ENCODE measurements around the gene ZNF77. TPM values are rescaled to one million over a fixed set of nuclear protein-coding genes. Genes with fewer than 3 reads are reported as not detected.
A peak's percentile ranks its signal among the peaks of the same experiment; 100 is the strongest.

Gene ZNF77
- total RNA-seq, 1 donor from 2014 or later = 3.0 TPM

DNA sequence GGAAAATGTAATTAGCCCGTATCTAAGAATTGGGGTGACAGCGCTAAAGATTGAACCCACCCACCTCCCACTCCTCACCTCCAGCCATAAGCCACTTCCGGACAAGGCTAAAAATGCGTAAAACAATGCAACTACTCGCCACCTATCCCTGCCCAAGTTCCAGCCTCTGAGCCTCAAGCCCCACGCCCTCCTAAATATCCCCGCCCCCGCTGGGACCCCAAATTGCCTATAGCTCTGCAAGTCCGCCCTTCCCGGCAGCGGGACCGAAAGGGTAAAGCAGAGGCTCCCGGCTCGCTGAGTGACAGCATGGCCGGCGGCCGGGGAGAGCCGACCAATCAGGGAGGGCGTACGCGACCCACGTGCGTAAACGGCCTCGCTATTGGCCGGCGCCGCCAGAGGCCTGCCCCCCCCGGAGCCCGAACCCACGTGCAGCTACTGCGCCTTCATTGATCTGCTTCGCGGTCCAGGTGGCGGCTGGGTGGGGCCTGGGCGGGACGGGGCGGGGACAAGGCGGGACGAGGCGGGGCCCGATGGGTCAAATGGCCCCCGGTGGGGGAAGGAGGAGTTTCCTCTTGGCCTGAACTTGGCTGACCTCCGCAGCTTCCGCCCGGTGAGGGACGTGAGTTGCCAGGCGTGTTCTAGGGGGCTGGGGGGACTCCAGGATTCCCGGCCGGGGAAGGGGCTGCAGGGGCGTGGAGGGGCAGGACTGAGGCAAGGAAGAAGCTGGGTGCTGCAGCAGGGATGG, 32.4 kb upstream of the ZNF77 start, which contains the start of gene TLE6:
TLE6 (plus strand) TSS at position 564 of the 745 bp plus-strand sequence. CDS start 670 bp downstream, outside the sequence.
- intact Hi-C loops (cut with DNase I) = loop anchor here (2.0 kb wide), 4 partner anchors 14 to 80 kb away; no protein-coding TSS in a partner anchor
- H3K4me3 ChIP-seq = peak within 1 kb of the TSS; percentile 57 to 67
- H3K27ac ChIP-seq = peak within 1 kb of the TSS; percentile 44 to 50
- no peaks in the 10 kb centered on the region for H3K9me3 ChIP-seq
- H3K27me3 ChIP-seq = no peaks in the 10 kb centered on the region
- H3K36me3 ChIP-seq = no peaks in the 10 kb centered on the region
- peaks cover 15 to 24% of the 10 kb centered on the region in 2 donors for H3K4me1 ChIP-seq
- DNase-seq (ENCODE audit: low spot score in 2 of 2) = peak; percentile 81 to 95
- TF ChIP-seq, protein P1, sequence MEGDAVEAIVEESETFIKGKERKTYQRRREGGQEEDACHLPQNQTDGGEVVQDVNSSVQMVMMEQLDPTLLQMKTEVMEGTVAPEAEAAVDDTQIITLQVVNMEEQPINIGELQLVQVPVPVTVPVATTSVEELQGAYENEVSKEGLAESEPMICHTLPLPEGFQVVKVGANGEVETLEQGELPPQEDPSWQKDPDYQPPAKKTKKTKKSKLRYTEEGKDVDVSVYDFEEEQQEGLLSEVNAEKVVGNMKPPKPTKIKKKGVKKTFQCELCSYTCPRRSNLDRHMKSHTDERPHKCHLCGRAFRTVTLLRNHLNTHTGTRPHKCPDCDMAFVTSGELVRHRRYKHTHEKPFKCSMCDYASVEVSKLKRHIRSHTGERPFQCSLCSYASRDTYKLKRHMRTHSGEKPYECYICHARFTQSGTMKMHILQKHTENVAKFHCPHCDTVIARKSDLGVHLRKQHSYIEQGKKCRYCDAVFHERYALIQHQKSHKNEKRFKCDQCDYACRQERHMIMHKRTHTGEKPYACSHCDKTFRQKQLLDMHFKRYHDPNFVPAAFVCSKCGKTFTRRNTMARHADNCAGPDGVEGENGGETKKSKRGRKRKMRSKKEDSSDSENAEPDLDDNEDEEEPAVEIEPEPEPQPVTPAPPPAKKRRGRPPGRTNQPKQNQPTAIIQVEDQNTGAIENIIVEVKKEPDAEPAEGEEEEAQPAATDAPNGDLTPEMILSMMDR (IDR thresholded peaks at IDR 0.05) = no peak

DNA sequence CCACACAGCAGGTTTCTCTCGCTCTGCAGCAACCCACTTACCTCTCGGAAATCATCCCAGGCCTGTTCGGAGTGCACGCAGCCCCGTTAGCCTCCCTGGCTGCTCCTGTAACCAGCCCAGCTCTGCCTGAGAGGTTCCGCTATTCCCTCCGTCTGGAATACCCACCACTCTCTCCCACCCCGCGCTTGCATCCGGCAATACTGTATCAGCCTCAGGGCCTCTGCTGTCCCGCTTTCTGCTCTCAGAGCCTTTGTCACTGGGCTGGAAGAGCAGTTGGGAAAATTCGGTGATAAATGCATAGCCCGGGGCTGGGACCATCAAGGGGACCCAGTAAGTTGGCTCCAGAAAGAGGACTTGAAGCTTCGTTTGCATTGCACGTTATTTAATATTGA, 31.8 kb upstream of the ZNF77 start:
- peaks cover 15 to 23% of the 10 kb centered on the region in 2 donors for H3K4me1 ChIP-seq

DNA sequence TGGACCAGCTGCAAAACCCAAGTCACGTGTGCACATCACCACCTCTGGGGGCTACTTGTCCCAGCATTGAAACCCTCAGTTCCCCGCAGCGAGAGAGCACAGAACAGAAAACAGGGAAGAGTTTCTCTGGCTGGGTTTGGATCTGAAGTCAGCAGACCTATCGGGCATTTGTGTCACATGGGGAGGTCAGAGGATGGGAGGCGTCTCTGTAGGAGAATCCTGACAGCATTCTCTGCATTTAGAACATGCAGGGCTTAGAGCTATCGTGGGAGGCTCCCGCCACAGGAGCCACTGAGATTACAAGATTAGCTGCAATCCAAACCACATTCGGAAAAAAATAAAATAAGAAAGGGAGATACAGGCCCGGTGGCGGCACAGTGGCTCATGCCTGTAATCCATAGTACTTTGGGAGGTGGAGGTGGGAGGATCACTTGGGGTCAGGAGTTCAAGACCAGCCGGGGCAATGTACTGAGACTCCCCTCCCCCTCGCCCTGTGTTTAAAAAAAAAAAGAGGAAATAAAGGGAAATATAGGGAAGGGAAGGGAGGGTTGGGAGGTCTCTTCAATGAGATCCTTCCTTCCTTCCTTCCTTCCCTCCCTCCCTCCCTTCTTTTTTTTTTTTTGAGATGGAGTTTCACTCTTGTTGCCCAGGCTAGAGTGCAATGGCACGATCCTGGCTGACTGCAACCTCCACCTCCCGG, 29.7 kb upstream of the ZNF77 start:
- no peaks in the 10 kb centered on the region for H3K9me3 ChIP-seq
- no peak overlapping the region for H3K4me3 ChIP-seq
- no peak overlapping the region for H3K27ac ChIP-seq
- no peak for DNase-seq (ENCODE audit: low spot score in 2 of 2)
- H3K36me3 ChIP-seq = no peaks in the 10 kb centered on the region
- TF ChIP-seq, protein P1 (IDR thresholded peaks at IDR 0.05) = no peak
- H3K27me3 ChIP-seq = no peaks in the 10 kb centered on the region
- intact Hi-C loops (cut with DNase I) = no loop called here
- H3K4me1 ChIP-seq = peaks cover 15 to 24% of the 10 kb centered on the region in 2 donors

More for the DNA sequence above, 31.8 kb upstream of the ZNF77 start:
- Histone ChIP-seq H3K9me3 (no peaks in the 10 kb centered on the region), H3K27ac (no peak overlapping the region), H3K4me3 (peak overlapping the region; percentile 57 to 67), H3K36me3 (no peaks in the 10 kb centered on the region), H3K27me3 (no peaks in the 10 kb centered on the region)
- TF ChIP-seq, protein P1 (IDR thresholded peaks at IDR 0.05) = no peak
- no peak for DNase-seq (ENCODE audit: low spot score in 2 of 2)
- intact Hi-C loops (cut with DNase I) = loop anchor here (2.0 kb wide), 4 partner anchors 14 to 80 kb away; no protein-coding TSS in a partner anchor

DNA sequence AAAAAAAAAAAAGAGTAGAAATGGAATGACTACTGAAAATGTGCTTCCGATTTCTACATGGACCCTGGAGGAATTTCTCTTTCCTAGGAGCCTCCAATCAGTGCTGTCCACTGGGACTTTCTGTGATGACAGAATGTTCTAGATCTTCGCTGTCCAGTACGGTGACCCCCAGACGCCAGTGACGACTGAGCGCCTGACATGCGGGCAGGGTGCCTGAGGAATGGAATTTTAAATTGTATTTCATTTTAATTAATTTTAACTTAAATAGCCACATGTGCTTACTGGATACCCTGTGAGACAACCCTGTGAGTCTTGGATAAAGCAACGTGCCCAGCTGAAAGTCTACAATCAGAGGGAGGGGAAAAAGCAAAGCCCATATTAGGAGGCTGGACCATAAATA, 28.5 kb upstream of the ZNF77 start:
- Histone ChIP-seq H3K27me3 (no peaks in the 10 kb centered on the region), H3K36me3 (no peaks in the 10 kb centered on the region), H3K4me1 (peaks cover 15 to 29% of the 10 kb centered on the region in 2 donors), H3K9me3 (no peaks in the 10 kb centered on the region), H3K27ac (peak overlapping the region in 1 of 2 donors; percentile 60), H3K4me3 (no peak overlapping the region)
- TF ChIP-seq, protein P1 (IDR thresholded peaks at IDR 0.05) = no peak
- intact Hi-C loops (cut with DNase I) = no loop called here
- DNase-seq (ENCODE audit: low spot score in 2 of 2) = peak in 1 of 2 donors; percentile 73

DNA sequence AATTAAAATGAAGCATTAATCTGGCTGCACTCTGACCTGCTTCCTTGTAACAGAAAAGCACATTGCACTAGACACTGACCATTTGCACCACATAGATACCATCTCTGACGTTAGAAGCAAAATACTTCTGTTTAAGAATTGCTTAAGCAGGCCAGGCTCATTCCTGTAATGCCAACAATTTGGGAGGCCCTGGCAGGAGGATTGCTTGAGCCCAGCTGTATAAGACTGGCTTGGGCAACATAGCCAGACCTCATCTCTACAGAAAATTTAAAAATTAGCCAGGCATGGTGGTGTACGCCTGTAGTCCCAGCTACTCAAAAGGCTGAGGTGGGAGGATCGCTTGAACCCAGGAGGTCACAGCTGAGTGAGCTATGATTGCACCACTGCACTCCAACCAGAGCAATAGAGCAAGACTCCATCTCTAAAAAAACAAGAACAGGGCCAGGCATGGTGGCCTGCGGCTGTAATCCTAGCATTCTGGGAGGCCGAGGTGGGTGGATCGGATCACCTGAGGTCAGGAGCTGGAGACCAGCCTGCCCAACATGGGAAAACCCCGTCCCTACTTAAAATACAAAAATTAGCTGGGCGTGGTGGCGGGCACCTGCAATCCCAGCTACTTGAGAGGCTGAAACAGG, 25.5 kb upstream of the ZNF77 start:
- H3K4me3 ChIP-seq = no peak overlapping the region
- TF ChIP-seq, protein P1 (IDR thresholded peaks at IDR 0.05) = no peak
- no peaks in the 10 kb centered on the region for H3K36me3 ChIP-seq
- H3K27me3 ChIP-seq = no peaks in the 10 kb centered on the region
- peaks cover 4 to 8% of the 10 kb centered on the region in 2 donors for H3K4me1 ChIP-seq
- peak overlapping the region in 1 of 2 donors; percentile 66 for H3K27ac ChIP-seq
- intact Hi-C loops (cut with DNase I) = no loop called here
- no peak for DNase-seq (ENCODE audit: low spot score in 2 of 2)
- H3K9me3 ChIP-seq = no peaks in the 10 kb centered on the region
